ENCODE results near the gene MACROD1. TPM values are rescaled to one million over a fixed set of nuclear protein-coding genes. Genes with fewer than 3 reads are reported as not detected.

The MACROD1 gene
- total and polyA plus RNA-seq, 2 donors (not counting 3 experiments of a cell fraction or from before 2014, with no cell fraction given): 11.0 to 16.2 TPM

DNA sequence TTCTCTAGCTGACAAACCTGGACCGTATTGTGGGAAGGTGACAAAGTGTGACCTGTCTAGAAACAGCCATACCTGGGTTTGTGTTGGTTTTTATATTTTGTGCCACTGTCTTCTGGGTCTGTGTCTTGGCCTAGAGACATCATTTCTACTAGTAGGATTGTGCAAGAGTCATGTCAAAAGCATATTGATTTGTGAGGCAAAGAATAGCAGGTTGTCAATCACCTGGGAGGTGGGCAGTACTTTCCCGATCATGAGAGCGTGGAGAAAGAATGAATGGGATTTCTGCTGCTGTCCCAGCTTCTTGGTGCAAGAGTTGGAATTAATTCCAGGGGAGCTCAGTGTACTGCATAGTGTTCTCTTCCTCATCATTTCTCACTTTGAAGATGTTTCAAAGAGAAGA is 35.6 kb upstream of the MACROD1 start:
- H3K9ac ChIP-seq (replicated peaks; ENCODE audit: extremely low read depth, insufficient read depth, low read length): no peak overlapping the region
- ChIA-PET CTCF (interaction anchor here (0.6 to 11.5 kb wide), 3 partner anchors 20 to 102 kb away, joined by 3 to 413 read pairs (median 4); partner anchors contain the start of genes CATSPERZ and ESRRA), POLR2A (interaction anchor here (0.6 kb wide), 1 partner anchor 16 kb away, joined by 4 read pairs; the partner anchor contains the start of gene STIP1)
- no peaks in the 10 kb centered on the region for H3K9me1 ChIP-seq (replicated peaks; ENCODE audit: control insufficient read depth, extremely low read depth, insufficient read depth, low read length)
- H2AFZ ChIP-seq (ENCODE audit: low read depth, low read length): no peak overlapping the region
- FAIRE-seq: peak; percentile 46
- H3K27ac ChIP-seq (ENCODE audit: insufficient read depth, low read depth, low read length): no peak overlapping the region
- H3K4me3 ChIP-seq (replicated peaks in 1 of 3; ENCODE audit: insufficient read depth in 1 of 3, low read depth in 1 of 3, low read length in 3 of 3): no peak overlapping the region
- intact Hi-C loops (cut with micrococcal nuclease): no loop called here
- H4K20me1 ChIP-seq (replicated peaks; ENCODE audit: control insufficient read depth, extremely low read depth, insufficient read depth, low read length): no peaks in the 10 kb centered on the region
- no peaks in the 10 kb centered on the region for H3K9me3 ChIP-seq (replicated peaks; ENCODE audit: control insufficient read depth, insufficient read depth, low read length)
- DNase-seq (ENCODE audit: low read depth, low spot score): no peak
- TF ChIP-seq POLR2A (IDR thresholded peaks at IDR 0.05; ENCODE audit: low read depth, low read length) (no peak), FOS (IDR thresholded peaks at IDR 0.05; ENCODE audit: borderline replicate concordance, insufficient read depth, low read length) (no peak), POLR2AphosphoS5 (IDR thresholded peaks at IDR 0.05; ENCODE audit: insufficient read depth, low read depth, low read length) (no peak), EZH2 (IDR thresholded peaks at IDR 0.05; ENCODE audit: borderline replicate concordance, low read depth, low read length, severe bottlenecking) (no peak), GATA2 (IDR thresholded peaks at IDR 0.05; ENCODE audit: insufficient read depth, insufficient read length, low read depth, low read length) (no peak), JUN (IDR thresholded peaks at IDR 0.05; ENCODE audit: borderline replicate concordance, insufficient read depth, insufficient read length, low read depth) (no peak), CTCF (IDR thresholded peaks at IDR 0.05; ENCODE audit: extremely low read depth in 1 of 2, insufficient read depth in 1 of 2, low read depth in 1 of 2, low read length in 2 of 2) (no peak), MYC (IDR thresholded peaks at IDR 0.05; ENCODE audit: low read depth, low read length) (no peak)
- TF ChIP-seq, protein P1, sequence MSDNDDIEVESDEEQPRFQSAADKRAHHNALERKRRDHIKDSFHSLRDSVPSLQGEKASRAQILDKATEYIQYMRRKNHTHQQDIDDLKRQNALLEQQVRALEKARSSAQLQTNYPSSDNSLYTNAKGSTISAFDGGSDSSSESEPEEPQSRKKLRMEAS (IDR thresholded peaks at IDR 0.05; ENCODE audit: insufficient read depth, insufficient read length): no peak
- peaks cover 26 to 47% of the 10 kb centered on the region in 2 experiments for H3K36me3 ChIP-seq (ENCODE audit: control insufficient read depth in 2 of 2, extremely low read depth in 1 of 2, insufficient read depth in 2 of 2, low read length in 2 of 2)
- dilution Hi-C loops (cut with MboI; ENCODE audit: extremely low pct_ligation_motif_present, low sequenced_read_pairs): no loop called here
- no peaks in the 10 kb centered on the region for H3K27me3 ChIP-seq (ENCODE audit: control insufficient read depth in 2 of 2, insufficient read depth in 2 of 2, low read length in 2 of 2)
- peaks cover 10% of the 10 kb centered on the region for H3K4me1 ChIP-seq (ENCODE audit: control insufficient read depth, extremely low read depth, insufficient read depth, low read length)
- H3K4me2 ChIP-seq (ENCODE audit: insufficient read depth, low read length): no peak overlapping the region
- no TSS peak for BruUV-seq (replicated peaks)
- no peaks in the 10 kb centered on the region for H3K79me2 ChIP-seq (ENCODE audit: control insufficient read depth, insufficient read depth, low read length)

Data from endothelial cell of umbilical vein (primary cell).